Measurements from ENCODE around the gene VSX2. TPM values are rescaled to one million over a fixed set of nuclear protein-coding genes. Genes with fewer than 3 reads are reported as not detected.

The VSX2 gene
- total and polyA plus RNA-seq, 2 donors: 0.05 to 0.14 TPM

GRCh38 chr14:74219277-74220205 lies 19.7 kb upstream of the VSX2 start:
- Histone ChIP-seq H3K9me3 (ENCODE audit: control insufficient read depth in 2 of 2, insufficient read depth in 1 of 2, low read length in 1 of 2) (no peaks in the 10 kb centered on the region), H3K27me3 (ENCODE audit: control insufficient read depth in 2 of 2, insufficient read depth in 1 of 2, low read length in 1 of 2) (peaks cover 3 to 62% of the 10 kb centered on the region in 2 donors), H3K4me1 (ENCODE audit: control insufficient read depth in 2 of 2, insufficient read depth in 2 of 2, low read length in 2 of 2) (no peaks in the 10 kb centered on the region), H3K36me3 (ENCODE audit: control insufficient read depth in 2 of 2, insufficient read depth in 2 of 2, low read length in 1 of 2) (no peaks in the 10 kb centered on the region), H3K4me3 (ENCODE audit: low read length in 2 of 2) (no peak overlapping the region), H3K27ac (ENCODE audit: low read depth in 1 of 2, low read length in 1 of 2) (no peak overlapping the region)
- DNase-seq (ENCODE audit: low read depth in 6 of 9, low spot score in 9 of 9): no peak
- WGBS: 79% methylated on average over 13 of the region's 13 CpGs

GRCh38 chr14:74220991-74221390 lies 18.3 kb upstream of the VSX2 start:
- Histone ChIP-seq H3K27me3 (ENCODE audit: control insufficient read depth in 2 of 2, insufficient read depth in 1 of 2, low read length in 1 of 2) (peaks cover 3 to 56% of the 10 kb centered on the region in 2 donors), H3K36me3 (ENCODE audit: control insufficient read depth in 2 of 2, insufficient read depth in 2 of 2, low read length in 1 of 2) (no peaks in the 10 kb centered on the region), H3K4me1 (ENCODE audit: control insufficient read depth in 2 of 2, insufficient read depth in 2 of 2, low read length in 2 of 2) (no peaks in the 10 kb centered on the region), H3K4me3 (ENCODE audit: low read length in 2 of 2) (no peak overlapping the region), H3K9me3 (ENCODE audit: control insufficient read depth in 2 of 2, insufficient read depth in 1 of 2, low read length in 1 of 2) (no peaks in the 10 kb centered on the region), H3K27ac (ENCODE audit: low read depth in 1 of 2, low read length in 1 of 2) (no peak overlapping the region)
- WGBS: 91% methylated on average over 6 of the region's 6 CpGs
- DNase-seq (ENCODE audit: low read depth in 6 of 9, low spot score in 9 of 9): no peak

- Histone ChIP-seq H3K36me3 (ENCODE audit: control insufficient read depth in 2 of 2, insufficient read depth in 2 of 2, low read length in 1 of 2) (no peaks in the 10 kb centered on the region), H3K4me3 (ENCODE audit: low read length in 2 of 2) (no peak overlapping the region), H3K9me3 (ENCODE audit: control insufficient read depth in 2 of 2, insufficient read depth in 1 of 2, low read length in 1 of 2) (no peaks in the 10 kb centered on the region), H3K4me1 (ENCODE audit: control insufficient read depth in 2 of 2, insufficient read depth in 2 of 2, low read length in 2 of 2) (no peaks in the 10 kb centered on the region), H3K27ac (ENCODE audit: low read depth in 1 of 2, low read length in 1 of 2) (no peak overlapping the region), H3K27me3 (ENCODE audit: control insufficient read depth in 2 of 2, insufficient read depth in 1 of 2, low read length in 1 of 2) (peaks cover 3 to 57% of the 10 kb centered on the region in 2 donors)
- DNase-seq (ENCODE audit: low read depth in 6 of 9, low spot score in 9 of 9): no peak
- WGBS: 97% methylated on average over 7 of the region's 7 CpGs
Observed at GRCh38 chr14:74221741-74222140, 17.5 kb upstream of the VSX2 start.

- peaks cover 3 to 52% of the 10 kb centered on the region in 2 donors for H3K27me3 ChIP-seq (ENCODE audit: control insufficient read depth in 2 of 2, insufficient read depth in 1 of 2, low read length in 1 of 2)
- WGBS: 92% methylated on average over 6 of the region's 6 CpGs
- no peak for DNase-seq (ENCODE audit: low read depth in 6 of 9, low spot score in 9 of 9)
Observed at GRCh38 chr14:74223016-74223415, 16.2 kb upstream of the VSX2 start.

GRCh38 chr14:74231784-74232183 lies 7.5 kb upstream of the VSX2 start:
- Histone ChIP-seq H3K4me3 (ENCODE audit: low read length in 2 of 2) (no peak overlapping the region), H3K36me3 (ENCODE audit: control insufficient read depth in 2 of 2, insufficient read depth in 2 of 2, low read length in 1 of 2) (no peaks in the 10 kb centered on the region), H3K27ac (ENCODE audit: low read depth in 1 of 2, low read length in 1 of 2) (no peak overlapping the region), H3K27me3 (ENCODE audit: control insufficient read depth in 2 of 2, insufficient read depth in 1 of 2, low read length in 1 of 2) (peaks cover 2 to 43% of the 10 kb centered on the region in 2 donors), H3K4me1 (ENCODE audit: control insufficient read depth in 2 of 2, insufficient read depth in 2 of 2, low read length in 2 of 2) (no peaks in the 10 kb centered on the region), H3K9me3 (ENCODE audit: control insufficient read depth in 2 of 2, insufficient read depth in 1 of 2, low read length in 1 of 2) (peaks cover 1 to 6% of the 10 kb centered on the region in 2 donors)
- 90% methylated on average over 8 of the region's 8 CpGs for WGBS
- DNase-seq (ENCODE audit: low read depth in 6 of 9, low spot score in 9 of 9): no peak

More at GRCh38 chr14:74223016-74223415, 16.2 kb upstream of the VSX2 start:
- H3K4me1 ChIP-seq (ENCODE audit: control insufficient read depth in 2 of 2, insufficient read depth in 2 of 2, low read length in 2 of 2): no peaks in the 10 kb centered on the region
- H3K36me3 ChIP-seq (ENCODE audit: control insufficient read depth in 2 of 2, insufficient read depth in 2 of 2, low read length in 1 of 2): no peaks in the 10 kb centered on the region
- H3K9me3 ChIP-seq (ENCODE audit: control insufficient read depth in 2 of 2, insufficient read depth in 1 of 2, low read length in 1 of 2): no peaks in the 10 kb centered on the region
- H3K27ac ChIP-seq (ENCODE audit: low read depth in 1 of 2, low read length in 1 of 2): no peak overlapping the region
- H3K4me3 ChIP-seq (ENCODE audit: low read length in 2 of 2): no peak overlapping the region

GRCh38 chr14:74235017-74235416 lies 4.2 kb upstream of the VSX2 start:
- H3K4me3 ChIP-seq (ENCODE audit: low read length in 2 of 2): no peak overlapping the region
- WGBS: 90% methylated on average over 4 of the region's 4 CpGs
- H3K4me1 ChIP-seq (ENCODE audit: control insufficient read depth in 2 of 2, insufficient read depth in 2 of 2, low read length in 2 of 2): no peaks in the 10 kb centered on the region
- peaks cover 30 to 63% of the 10 kb centered on the region in 2 donors for H3K27me3 ChIP-seq (ENCODE audit: control insufficient read depth in 2 of 2, insufficient read depth in 1 of 2, low read length in 1 of 2)
- H3K36me3 ChIP-seq (ENCODE audit: control insufficient read depth in 2 of 2, insufficient read depth in 2 of 2, low read length in 1 of 2): no peaks in the 10 kb centered on the region
- H3K9me3 ChIP-seq (ENCODE audit: control insufficient read depth in 2 of 2, insufficient read depth in 1 of 2, low read length in 1 of 2): peaks cover 1 to 6% of the 10 kb centered on the region in 2 donors
- DNase-seq (ENCODE audit: low read depth in 6 of 9, low spot score in 9 of 9): no peak
- no peak overlapping the region for H3K27ac ChIP-seq (ENCODE audit: low read depth in 1 of 2, low read length in 1 of 2)

GRCh38 chr14:74237441-74237840 lies 1.8 kb upstream of the VSX2 start:
- Histone ChIP-seq H3K36me3 (ENCODE audit: control insufficient read depth in 2 of 2, insufficient read depth in 2 of 2, low read length in 1 of 2) (no peaks in the 10 kb centered on the region), H3K9me3 (ENCODE audit: control insufficient read depth in 2 of 2, insufficient read depth in 1 of 2, low read length in 1 of 2) (no peaks in the 10 kb centered on the region), H3K4me1 (ENCODE audit: control insufficient read depth in 2 of 2, insufficient read depth in 2 of 2, low read length in 2 of 2) (peaks cover 0 to 2% of the 10 kb centered on the region in 2 donors), H3K27ac (ENCODE audit: low read depth in 1 of 2, low read length in 1 of 2) (no peak overlapping the region), H3K27me3 (ENCODE audit: control insufficient read depth in 2 of 2, insufficient read depth in 1 of 2, low read length in 1 of 2) (peaks cover 43 to 80% of the 10 kb centered on the region in 2 donors), H3K4me3 (ENCODE audit: low read length in 2 of 2) (no peak overlapping the region)
- 91% methylated on average over 4 of the region's 4 CpGs for WGBS
- DNase-seq (ENCODE audit: low read depth in 6 of 9, low spot score in 9 of 9): no peak

GRCh38 chr14:74239848-74240793 lies 872 bp downstream of the VSX2 start:
- Histone ChIP-seq H3K9me3 (ENCODE audit: control insufficient read depth in 2 of 2, insufficient read depth in 1 of 2, low read length in 1 of 2) (no peaks in the 10 kb centered on the region), H3K27me3 (ENCODE audit: control insufficient read depth in 2 of 2, insufficient read depth in 1 of 2, low read length in 1 of 2) (peaks cover 65 to 94% of the 10 kb centered on the region in 2 donors), H3K27ac (ENCODE audit: low read depth in 1 of 2, low read length in 1 of 2) (no peak overlapping the region), H3K4me1 (ENCODE audit: control insufficient read depth in 2 of 2, insufficient read depth in 2 of 2, low read length in 2 of 2) (peaks cover 0 to 2% of the 10 kb centered on the region in 2 donors), H3K4me3 (ENCODE audit: low read length in 2 of 2) (no peak overlapping the region), H3K36me3 (ENCODE audit: control insufficient read depth in 2 of 2, insufficient read depth in 2 of 2, low read length in 1 of 2) (no peaks in the 10 kb centered on the region)
- WGBS: 5% methylated on average over 94 of the region's 94 CpGs
- no peak for DNase-seq (ENCODE audit: low read depth in 6 of 9, low spot score in 9 of 9)
